Loucy (cell line): ENCODE data around the gene ABCA10.

ENCODE experiments used
- H2AFZ ChIP-seq: fragments of 200-600 bp; sonication (generic); 2 replicates; pipeline ENCODE4 v1.6.0; 2016; ENCODE audit warnings: antibody characterized with exemption, mild to moderate bottlenecking, low read length, moderate library complexity
- H3F3A ChIP-seq: fragments of 200-600 bp; 2 replicates; pipeline ENCODE4 v1.6.0; 2016; ENCODE audit warnings: antibody characterized with exemption, low read depth, mild to moderate bottlenecking
- H3K27me3 ChIP-seq: fragments of 200-600 bp; sonication (generic); 2 replicates; pipeline ENCODE4 v1.6.1; 2014; ENCODE audit warnings: low read length, mild to moderate bottlenecking; ENCODE audit not compliant: insufficient read depth, poor library complexity, severe bottlenecking
- H3K36me3 ChIP-seq: fragments of 200-600 bp; sonication (generic); 2 replicates; pipeline ENCODE4 v1.6.1; 2016; ENCODE audit warnings: low read length; ENCODE audit not compliant: insufficient read depth
- H3K4me1 ChIP-seq: fragments of 200-600 bp; sonication (generic); 2 replicates; pipeline ENCODE4 v1.5.1; 2014; ENCODE audit warnings: low read length, mild to moderate bottlenecking; ENCODE audit not compliant: insufficient read depth, poor library complexity, severe bottlenecking
- H3K4me2 ChIP-seq: fragments of 200-600 bp; sonication (generic); 2 replicates; pipeline ENCODE4 v1.6.0; 2014; ENCODE audit warnings: antibody characterized with exemption, low read length, low read depth, mild to moderate bottlenecking; ENCODE audit not compliant: poor library complexity, severe bottlenecking
- H3K4me3 ChIP-seq: fragments of 200-600 bp; sonication (generic); 2 replicates; pipeline ENCODE4 v1.5.1; 2014; ENCODE audit warnings: low read length, mild to moderate bottlenecking, mixed read lengths; ENCODE audit not compliant: poor library complexity, severe bottlenecking
- H3K79me2 ChIP-seq: fragments of 200-600 bp; sonication (generic); 2 replicates; pipeline ENCODE4 v1.6.1; 2014; ENCODE audit warnings: low read length; ENCODE audit not compliant: insufficient read depth
- H3K9ac ChIP-seq: fragments of 200-600 bp; sonication (generic); 2 replicates; pipeline ENCODE4 v1.6.0; 2014; ENCODE audit warnings: mild to moderate bottlenecking, low read depth, low read length, moderate library complexity; ENCODE audit not compliant: poor library complexity, severe bottlenecking
- H3K9me2 ChIP-seq: fragments of 200-600 bp; sonication (generic); replicated peaks from 2 replicates; pipeline ENCODE4 v1.6.1; 2016; ENCODE audit warnings: low read depth, low read length, mixed read lengths
- H3K9me3 ChIP-seq: fragments of 200-600 bp; sonication (generic); 2 replicates; pipeline ENCODE4 v1.6.1; 2014; ENCODE audit warnings: mild to moderate bottlenecking, antibody characterized with exemption, low read length, low read depth; ENCODE audit not compliant: insufficient read depth
- H4K20me1 ChIP-seq: fragments of 200-600 bp; sonication (generic); 2 replicates; pipeline ENCODE4 v1.6.0; 2014; ENCODE audit warnings: antibody characterized with exemption, low read length, mild to moderate bottlenecking; ENCODE audit not compliant: insufficient read depth, poor library complexity, severe bottlenecking
- CTCF ChIP-seq: fragments of 200-600 bp; sonication (generic); conservative IDR thresholded peaks from 2 replicates; pipeline ENCODE4 v1.5.1; 2014; ENCODE audit warnings: mild to moderate bottlenecking, antibody characterized with exemption, low read length
- EZH2phosphoT487 ChIP-seq: fragments of 200-600 bp; IDR thresholded peaks from 2 replicates; pipeline ENCODE4 v1.6.1; 2018; ENCODE audit warnings: antibody characterized with exemption, mild to moderate bottlenecking, moderate library complexity, borderline replicate concordance

The ABCA10 gene

DNA sequence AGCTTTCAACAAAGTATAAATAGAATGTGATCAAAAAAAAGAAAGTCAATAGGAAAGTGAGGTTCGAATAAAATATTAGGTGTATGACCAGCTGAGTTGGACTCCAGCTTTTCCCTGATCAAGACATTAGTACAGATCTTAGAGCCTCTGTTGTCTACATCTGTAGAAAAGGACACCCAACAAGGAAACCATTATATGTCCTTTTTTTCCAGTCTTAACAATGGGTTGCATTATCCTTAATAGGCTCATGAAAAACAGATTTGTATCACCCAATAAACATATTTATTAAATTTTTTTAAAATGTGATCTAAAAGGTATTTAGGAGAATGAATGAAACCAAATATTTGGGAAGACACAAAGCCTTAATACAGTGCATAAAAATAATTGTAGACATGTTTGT lies 105.0 kb downstream of the ABCA10 start:
- no peak overlapping the region for H3K9ac ChIP-seq
- no peak overlapping the region for H2AFZ ChIP-seq
- no peaks in the 10 kb centered on the region for H3K4me1 ChIP-seq
- no peaks in the 10 kb centered on the region for H3K27me3 ChIP-seq
- H3K79me2 ChIP-seq, result no peaks in the 10 kb centered on the region
- no peak overlapping the region for H3K4me2 ChIP-seq
- H3K9me2 ChIP-seq, result no peaks in the 10 kb centered on the region
- H3F3A ChIP-seq, result no peaks in the 10 kb centered on the region
- no peaks in the 10 kb centered on the region for H3K36me3 ChIP-seq
- no peak for TF ChIP-seq CTCF
- TF ChIP-seq EZH2phosphoT487, result no peak
- H3K4me3 ChIP-seq, result no peak overlapping the region
- no peaks in the 10 kb centered on the region for H3K9me3 ChIP-seq
- H4K20me1 ChIP-seq, result no peaks in the 10 kb centered on the region

DNA sequence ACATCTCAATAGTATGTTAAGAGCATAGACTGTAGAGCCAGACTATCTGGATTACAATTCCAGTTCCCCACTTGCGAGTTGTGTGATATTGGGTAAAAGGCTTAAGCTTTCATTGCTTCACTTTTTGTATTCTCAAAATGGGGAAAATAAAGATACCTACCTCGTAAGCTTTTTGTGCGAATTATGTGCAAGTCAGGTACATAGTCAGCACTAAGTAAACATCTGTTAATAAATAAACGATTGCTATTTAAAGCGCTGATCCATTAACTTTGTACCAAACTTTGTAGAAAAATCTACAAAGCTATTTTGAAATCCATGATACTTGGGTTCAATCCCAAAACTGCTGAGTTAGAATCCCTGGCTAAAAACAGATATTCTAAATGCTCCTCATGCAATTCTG lies 106.6 kb downstream of the ABCA10 start:
- H4K20me1 ChIP-seq, result no peaks in the 10 kb centered on the region
- H3F3A ChIP-seq, result no peaks in the 10 kb centered on the region
- H3K9me3 ChIP-seq, result no peaks in the 10 kb centered on the region
- no peak overlapping the region for H3K4me3 ChIP-seq
- no peaks in the 10 kb centered on the region for H3K27me3 ChIP-seq
- H3K79me2 ChIP-seq, result no peaks in the 10 kb centered on the region
- H2AFZ ChIP-seq, result no peak overlapping the region
- H3K9me2 ChIP-seq, result no peaks in the 10 kb centered on the region
- H3K4me1 ChIP-seq, result no peaks in the 10 kb centered on the region
- H3K9ac ChIP-seq, result no peak overlapping the region
- no peaks in the 10 kb centered on the region for H3K36me3 ChIP-seq
- no peak for TF ChIP-seq EZH2phosphoT487
- no peak for TF ChIP-seq CTCF
- no peak overlapping the region for H3K4me2 ChIP-seq

DNA sequence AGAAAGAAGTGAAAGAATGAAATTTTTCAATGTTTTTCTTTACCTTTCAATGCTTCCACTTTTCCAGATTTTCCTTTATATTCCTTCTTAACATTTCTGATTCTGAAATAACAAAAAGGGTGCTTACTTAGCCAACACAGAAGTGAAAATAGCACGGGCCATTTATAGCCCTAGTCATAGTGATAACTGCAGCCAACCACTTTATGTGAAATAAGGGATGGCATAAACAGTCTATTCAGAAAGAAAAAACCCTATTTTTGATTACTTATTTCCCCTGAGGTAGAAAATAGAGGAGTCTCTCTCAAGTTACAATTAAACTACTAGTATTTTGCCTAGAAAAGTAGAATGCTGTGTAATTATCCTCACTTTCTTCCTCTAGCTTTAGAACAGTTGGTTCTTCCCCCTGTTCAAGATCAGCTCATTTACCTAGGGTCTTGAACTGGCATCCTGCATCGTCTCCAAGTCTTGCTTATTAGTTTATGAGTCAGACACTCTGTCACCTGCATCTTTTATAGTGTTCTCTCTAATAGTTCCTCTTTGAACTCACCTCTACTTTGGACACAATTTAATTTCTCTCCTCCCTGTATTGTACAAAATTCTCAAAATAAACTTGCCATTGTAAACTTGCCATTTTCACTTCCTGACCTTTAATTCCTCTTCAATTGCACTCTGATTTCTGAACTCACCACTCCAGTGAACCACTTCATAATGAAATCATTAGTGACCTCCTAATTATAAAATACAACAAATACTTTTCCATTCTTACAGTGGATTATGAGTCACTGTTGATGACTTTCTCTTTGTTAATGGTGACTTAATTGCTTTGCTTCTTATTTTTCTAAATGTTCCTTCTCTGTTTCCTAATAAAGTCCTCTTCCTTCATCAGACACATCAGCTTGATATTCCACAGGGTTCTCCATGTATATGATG lies 110.5 kb downstream of the ABCA10 start:
- H3K4me2 ChIP-seq, result no peak overlapping the region
- no peak overlapping the region for H3K9ac ChIP-seq
- H3K36me3 ChIP-seq, result no peaks in the 10 kb centered on the region
- H3K9me3 ChIP-seq, result no peaks in the 10 kb centered on the region
- H3F3A ChIP-seq, result no peaks in the 10 kb centered on the region
- no peaks in the 10 kb centered on the region for H3K4me1 ChIP-seq
- H3K4me3 ChIP-seq, result no peak overlapping the region
- no peaks in the 10 kb centered on the region for H4K20me1 ChIP-seq
- no peaks in the 10 kb centered on the region for H3K27me3 ChIP-seq
- no peaks in the 10 kb centered on the region for H3K79me2 ChIP-seq
- TF ChIP-seq EZH2phosphoT487 (no peak), CTCF (no peak)
- H2AFZ ChIP-seq, result no peak overlapping the region
- H3K9me2 ChIP-seq, result no peaks in the 10 kb centered on the region
